LNCAP (cell line): ENCODE measurements around the gene PTH1R.

Experiments used
- CTCF ChIP-seq: fragments of 450-650 bp; IDR thresholded peaks from 2 replicates; pipeline ENCODE4 v1.5.1; 2017; ENCODE audit warnings: mild to moderate bottlenecking

Gene PTH1R

DNA sequence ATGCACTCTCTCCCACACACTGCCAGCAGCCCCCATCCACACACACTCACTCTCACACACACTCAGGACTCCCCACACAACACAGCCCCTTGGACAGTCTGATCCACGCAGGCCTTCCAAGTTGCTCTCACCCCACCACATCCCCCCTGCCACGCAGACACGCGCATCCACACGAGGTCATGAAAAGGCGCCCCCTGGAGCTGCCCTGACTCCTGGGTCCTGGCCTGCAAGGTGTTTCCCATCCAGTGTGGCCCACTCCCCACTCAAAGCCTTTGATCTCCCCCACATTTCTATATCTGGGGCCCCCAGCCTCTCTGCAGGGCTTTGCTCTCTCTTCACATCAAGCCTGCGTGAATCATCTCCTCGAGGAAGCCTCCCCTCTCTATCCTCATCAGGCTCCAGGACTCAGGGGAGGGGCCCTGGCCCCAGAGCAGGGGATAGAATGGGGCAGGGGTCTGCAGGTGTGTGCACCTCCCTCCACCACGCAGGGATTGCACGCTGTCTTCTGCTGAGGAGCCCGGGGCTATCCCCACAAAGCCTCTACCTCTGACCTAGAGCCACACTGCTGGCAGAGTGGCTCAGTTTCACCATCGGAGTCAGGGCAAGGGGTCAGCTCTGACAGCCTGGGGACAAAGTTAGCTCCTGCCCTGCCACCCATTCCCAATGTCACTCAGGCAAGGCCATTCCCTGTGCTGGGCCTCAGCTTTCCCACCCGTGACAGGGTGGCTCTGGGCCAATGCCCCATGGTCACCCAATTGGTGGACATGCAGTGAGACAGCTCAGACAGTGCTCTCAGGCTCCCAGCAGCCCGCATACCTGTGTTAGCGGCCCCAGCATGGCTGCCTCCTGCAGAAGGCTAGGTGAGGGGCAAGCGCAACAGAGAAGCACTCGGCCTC lies 20.7 kb upstream of the PTH1R start:
- no peak for TF ChIP-seq CTCF

DNA sequence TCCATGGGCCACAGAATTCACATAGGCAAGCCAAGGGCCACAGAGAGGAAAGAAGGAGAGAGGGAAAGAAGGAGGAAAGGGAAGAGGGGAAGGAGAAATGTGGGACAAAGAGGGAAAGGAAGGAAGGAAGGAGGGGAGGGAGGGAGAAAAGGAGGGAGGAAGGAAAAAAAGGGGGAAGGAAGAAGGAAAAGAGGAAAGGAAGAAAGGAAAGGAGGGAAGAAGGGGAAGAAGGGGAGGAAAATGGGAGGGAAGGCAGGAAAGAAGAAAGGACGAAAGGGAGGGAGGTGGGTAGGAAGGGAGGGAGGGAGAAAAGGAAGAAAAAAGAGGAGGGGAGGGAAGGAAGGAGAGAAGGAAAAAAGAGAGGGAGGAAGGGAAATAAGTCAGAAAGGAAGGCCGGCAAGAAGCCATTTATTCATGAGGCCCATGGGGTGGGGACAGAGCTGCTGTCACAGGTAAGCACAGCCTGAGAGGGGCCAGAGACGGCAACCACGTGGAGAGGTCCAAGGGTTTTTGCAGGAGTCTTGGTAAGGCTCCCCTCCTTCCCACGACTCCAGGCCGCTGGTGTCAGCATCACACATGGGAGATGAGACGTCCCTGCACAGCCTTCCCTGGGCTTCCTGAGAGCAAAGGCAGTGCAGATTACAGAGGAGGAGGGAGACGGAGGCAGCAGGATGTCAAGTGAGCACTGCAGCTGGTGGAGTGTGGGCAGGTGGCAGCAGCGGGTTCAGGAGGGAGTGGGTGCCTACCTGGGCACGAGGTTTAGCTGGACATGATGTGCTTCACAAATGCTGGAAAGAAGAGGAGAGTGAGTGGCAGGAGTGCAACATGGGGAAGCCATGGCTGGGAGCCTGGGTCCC lies 19.8 kb upstream of the PTH1R start:
- no peak for TF ChIP-seq CTCF

- TF ChIP-seq CTCF, result no peak
Observed at GRCh38 chr3:46858456-46858855, 19.1 kb upstream of the PTH1R start.

DNA sequence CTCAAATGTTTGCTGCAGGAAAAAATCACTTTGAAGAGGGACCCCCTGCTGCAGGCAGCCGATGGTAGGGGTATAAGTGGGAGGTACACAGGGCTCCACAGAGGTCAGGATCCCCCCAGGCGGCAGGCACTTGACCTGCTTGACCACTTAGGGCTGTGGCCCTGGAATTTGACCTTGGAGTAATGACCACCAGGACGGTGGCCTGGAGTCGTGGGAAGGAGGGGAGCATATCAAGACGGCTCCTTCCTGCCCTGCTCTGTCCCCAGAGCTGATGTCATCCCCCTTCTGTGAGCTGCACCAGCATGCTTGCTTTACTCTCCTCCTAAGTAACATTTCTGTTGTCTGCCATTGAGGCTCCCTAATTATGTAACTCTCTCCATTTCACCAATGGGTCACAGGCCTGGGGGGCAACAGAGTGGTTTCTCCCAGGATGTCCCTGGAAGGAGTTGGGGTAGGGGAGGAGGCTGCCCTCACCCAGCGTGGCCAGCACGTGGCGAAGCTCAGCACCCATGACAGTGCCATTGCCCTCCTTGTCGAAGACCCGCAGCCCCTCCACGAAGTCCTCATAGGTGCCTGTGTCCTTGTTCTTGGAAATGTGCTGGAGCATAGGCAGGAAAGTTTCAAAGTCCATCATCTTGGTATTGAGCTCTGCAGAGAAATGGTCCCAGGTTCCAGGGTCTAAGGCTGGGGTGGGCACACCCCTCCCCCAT lies 18.4 kb upstream of the PTH1R start:
- no peak for TF ChIP-seq CTCF

- peak; percentile 47 for TF ChIP-seq CTCF
Observed at GRCh38 chr3:46860017-46860809, 17.3 kb upstream of the PTH1R start.

DNA sequence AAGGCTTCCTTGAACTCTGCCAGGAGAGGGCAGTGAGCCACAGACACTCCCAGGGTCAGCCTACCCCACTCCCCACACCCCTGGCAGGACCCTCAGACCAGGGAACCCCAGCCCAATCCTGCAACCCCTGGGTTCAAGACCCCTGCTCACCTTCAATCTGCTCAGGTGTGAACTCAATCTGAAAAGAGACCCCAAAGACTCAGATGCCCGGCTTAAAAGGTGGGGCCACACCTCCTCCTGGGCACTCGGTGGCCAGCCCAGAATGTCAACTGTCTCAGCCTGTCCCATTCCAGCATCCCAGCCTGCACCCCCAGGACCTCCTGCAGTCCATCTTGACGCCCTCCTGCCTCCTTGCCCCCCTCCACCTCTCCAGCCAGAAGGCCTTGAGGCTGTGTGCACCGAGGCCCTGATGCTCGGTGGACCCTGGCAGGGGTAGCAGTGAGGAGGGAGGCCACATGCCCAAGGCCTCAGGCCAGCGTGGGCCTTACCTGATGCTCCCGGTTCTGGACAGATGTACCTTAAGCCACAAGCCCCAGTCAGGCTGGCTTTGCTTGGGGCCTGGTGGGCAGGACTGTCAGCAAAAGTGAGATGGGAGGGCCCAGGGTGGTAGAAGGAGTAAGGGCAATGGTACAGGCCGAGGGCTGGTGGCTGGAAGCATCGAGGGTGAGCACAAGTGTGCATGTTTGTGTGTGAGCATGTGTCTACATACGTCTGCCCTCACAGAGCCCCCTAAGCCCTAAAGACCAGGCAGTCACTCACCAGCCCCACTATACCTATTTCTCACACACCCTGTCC lies 16.5 kb upstream of the PTH1R start:
- no peak for TF ChIP-seq CTCF
